Right lobe of liver (tissue), 6 donors: ENCODE data around the gene FCAR. TPM values are rescaled to one million over a fixed set of nuclear protein-coding genes. Genes with fewer than 3 reads are reported as not detected.
A peak's percentile ranks its signal among the peaks of the same experiment; 100 is the strongest.
"Not testable (repeated sequence)": the region's sequence is repeated elsewhere in the genome, so short reads cannot be mapped to it uniquely, and the experiment has no call there.

Experiments
- ATAC-seq, 4 donors: fragments of 200-7000 bp; cut with Tn5 transposase; one replicate each; pipeline ENCODE4 v1.9.1; 2020; ENCODE audit warnings: mild to moderate bottlenecking in 4 of 4, moderate library complexity in 4 of 4
- DNase-seq, 3 donors: peaks; one replicate each; pipeline ENCODE4 v3.0.0-alpha.2; 2020
- H3K27ac ChIP-seq, 3 donors: fragments of 200-600 bp; one replicate each; pipeline ENCODE4 v1.8.0; 2022
- H3K27me3 ChIP-seq, 2 donors: fragments of 200-600 bp; one replicate each; pipeline ENCODE4 v1.8.0; 2022
- H3K36me3 ChIP-seq, 4 donors: fragments of 200-600 bp; sonication (generic) in 1 of 4; one replicate each; pipeline versions ENCODE4 v1.5.1 to v1.8.0; 2017 to 2022; ENCODE audit warnings: control low read depth in 1 of 4
- H3K4me1 ChIP-seq, 4 donors: fragments of 200-600 bp; sonication (generic) in 1 of 4; one replicate each; pipeline versions ENCODE4 v1.5.1 to v1.8.0; 2017 to 2022; ENCODE audit warnings: control low read depth in 1 of 4
- H3K4me3 ChIP-seq, 3 donors: fragments of 200-600 bp; one replicate each; pipeline ENCODE4 v1.8.0; 2022
- H3K9me3 ChIP-seq, 4 donors: fragments of 200-600 bp; sonication (generic) in 1 of 4; one replicate each; pipeline versions ENCODE4 v1.5.1 to v1.8.0; 2017 to 2022; ENCODE audit warnings: control low read depth in 1 of 4
- CTCF ChIP-seq, 4 donors: fragments of 200-600 bp in 3 of 4; fragments of 450-650 bp in 1 of 4; IDR thresholded peaks; one replicate each; pipeline versions ENCODE4 v1.5.1 to v1.8.0; 2016 to 2022; ENCODE audit warnings: antibody characterized with exemption in 4 of 4, mild to moderate bottlenecking in 2 of 4
- POLR2A ChIP-seq: fragments of 450-650 bp; IDR thresholded peaks from one replicate; pipeline ENCODE4 v1.6.1; 2017; ENCODE audit warnings: antibody characterized with exemption, mild to moderate bottlenecking
- WGBS: methylation state at CpG from one replicate; pipeline ENCODE4 v1.1.6; 2018; ENCODE audit warnings: low coverage, low lambda C conversion rate; ENCODE audit not compliant: insufficient coverage; ENCODE audit errors: missing lambda C conversion rate; 5-methylcytosine and 5-hydroxymethylcytosine counted together
- intact Hi-C, 2 donors: fragments of 100-400 bp; cut with DNase I; formaldehyde crosslinking; loops; one replicate each; pipeline versions ENCODE4 v1.11.2 to v1.14.1; 2022
- total RNA-seq, 6 experiments: library from RNA; depleted of rRNA in 2 of 6; stranded (reverse); fragments of >200 nt in 2 of 6; fragmentation: NEBNext Ultra II Directional in 3 of 6; extraction: Animal tissue kit (Norgen Biotek cat#: 25700) in 3 of 6; gene quantifications; one replicate each; pipeline versions ENCODE4 v1.1.0 to v1.2.4, GENCODE V29; 2016 to 2023
- donor health status: DM: no; HTN: yes; CAD: no.
- donor health status: DM: no; HTN: no; CAD: no.
- donor health status: DM: no; HTN: no; CAD: no.
- donor health status: DM: no; HTN: yes; CAD: no.
- donor health status: DM: no; HTN: yes; CAD: no.

The FCAR gene
- total RNA-seq, 6 experiments from 2014 or later, result 0.22 to 0.73 (median 0.61) TPM; not detected in 1

GRCh38 chr19:54850930-54851329 lies 23.1 kb upstream of the FCAR start:
- Histone ChIP-seq H3K4me3 (no peak overlapping the region), H3K4me1 (no peaks in the 10 kb centered on the region), H3K36me3 (no peaks in the 10 kb centered on the region), H3K27ac (no peak overlapping the region), H3K9me3 (no peaks in the 10 kb centered on the region), H3K27me3 (no peaks in the 10 kb centered on the region)
- no peak for DNase-seq
- peak in 1 of 4 donors; percentile 33 for ATAC-seq
- no peak for TF ChIP-seq CTCF (IDR thresholded peaks at IDR 0.05)
- no peak for TF ChIP-seq POLR2A
- intact Hi-C loops, result no loop called here
- WGBS, result 40% methylated on average over 1 of the region's 2 CpGs

GRCh38 chr19:54851353-54851752 lies 22.7 kb upstream of the FCAR start:
- Histone ChIP-seq H3K4me1 (no peaks in the 10 kb centered on the region), H3K4me3 (no peak overlapping the region), H3K27ac (no peak overlapping the region), H3K9me3 (no peaks in the 10 kb centered on the region), H3K36me3 (no peaks in the 10 kb centered on the region), H3K27me3 (no peaks in the 10 kb centered on the region)
- 45% methylated on average over 2 of the region's 7 CpGs for WGBS
- intact Hi-C loops, result no loop called here
- no peak for DNase-seq
- TF ChIP-seq CTCF (IDR thresholded peaks at IDR 0.05), result no peak
- no peak for TF ChIP-seq POLR2A
- no peak for ATAC-seq

GRCh38 chr19:54855241-54855640 lies 18.8 kb upstream of the FCAR start:
- H3K9me3 ChIP-seq, H3K36me3 ChIP-seq, DNase-seq, H3K4me3 ChIP-seq, H3K27ac ChIP-seq, H3K4me1 ChIP-seq, intact Hi-C loops, H3K27me3 ChIP-seq, ATAC-seq: not testable (repeated sequence)
- WGBS, result 14% methylated on average over 1 of the region's 1 CpG

GRCh38 chr19:54858476-54858875 lies 15.6 kb upstream of the FCAR start:
- ATAC-seq, result not testable (repeated sequence)

GRCh38 chr19:54859421-54859820 lies 14.6 kb upstream of the FCAR start:
- intact Hi-C loops, H3K9me3 ChIP-seq, H3K4me1 ChIP-seq, H3K27ac ChIP-seq, H3K36me3 ChIP-seq, DNase-seq, ATAC-seq, H3K27me3 ChIP-seq, H3K4me3 ChIP-seq: not testable (repeated sequence)
- 57% methylated on average over 4 of the region's 7 CpGs for WGBS

More at GRCh38 chr19:54858476-54858875, 15.6 kb upstream of the FCAR start:
- H3K27me3 ChIP-seq, H3K9me3 ChIP-seq, DNase-seq, H3K36me3 ChIP-seq, intact Hi-C loops, H3K27ac ChIP-seq, H3K4me3 ChIP-seq, H3K4me1 ChIP-seq: not testable (repeated sequence)
- 48% methylated on average over 3 of the region's 3 CpGs for WGBS

- H3K27me3 ChIP-seq, H3K4me3 ChIP-seq, intact Hi-C loops, DNase-seq, H3K36me3 ChIP-seq, H3K9me3 ChIP-seq, H3K4me1 ChIP-seq, ATAC-seq, H3K27ac ChIP-seq: not testable (repeated sequence)
- 83% methylated on average over 1 of the region's 3 CpGs for WGBS
Measured at GRCh38 chr19:54863459-54863858, 10.6 kb upstream of the FCAR start.

GRCh38 chr19:54871696-54872095 lies 2.3 kb upstream of the FCAR start:
- no peaks in the 10 kb centered on the region for H3K9me3 ChIP-seq
- TF ChIP-seq POLR2A (no peak), CTCF (IDR thresholded peaks at IDR 0.05) (no peak)
- H3K27ac ChIP-seq, result no peak overlapping the region
- H3K36me3 ChIP-seq, result no peaks in the 10 kb centered on the region
- intact Hi-C loops, result no loop called here
- DNase-seq (no peak), ATAC-seq (no peak)
- no peak overlapping the region for H3K4me3 ChIP-seq
- 45% methylated on average over 3 of the region's 3 CpGs for WGBS
- H3K4me1 ChIP-seq, result no peaks in the 10 kb centered on the region
- H3K27me3 ChIP-seq, result no peaks in the 10 kb centered on the region
